HCT116 (cell line): ENCODE measurements around the gene KIF26B. TPM values are rescaled to one million over a fixed set of nuclear protein-coding genes. Genes with fewer than 3 reads are reported as not detected.

Source experiments
- ATAC-seq: fragments of 200-7000 bp; cut with Tn5 transposase; 2 replicates; pipeline ENCODE4 v1.9.1; 2020; ENCODE audit warnings: mild to moderate bottlenecking, moderate library complexity
- BruUV-seq: library from RNA; stranded (reverse); fragments of 400-500 nt; replicated peaks from 2 replicates; lab custom pipeline; 2021; lab: Mats Ljungman, UMichigan
- CTCF ChIA-PET: fragments of 300-600 bp; sonication (Branson Sonifier 250); formaldehyde crosslinking; loops from one replicate; lab custom pipeline; 2021; ENCODE audit warnings: antibody characterized with exemption; lab: Charles Lee
- POLR2A ChIA-PET: fragments of 300-600, 350-600 bp; sonication (Branson Sonifier 250); formaldehyde crosslinking; loops from one replicate; lab custom pipeline; 2021; ENCODE audit warnings: antibody characterized with exemption; lab: Charles Lee
- RAD21 ChIA-PET, 2 experiments: fragments of 300-600 bp; sonication (Branson Sonifier 250); formaldehyde crosslinking; loops; one replicate each; lab custom pipeline; 2023; ENCODE audit warnings: low total read pairs in 2 of 2; ENCODE audit not compliant: uncharacterized antibody in 2 of 2, unreplicated experiment in 2 of 2, low non-redundant PET in 1 of 2; lab: Charles Lee
- DNase-seq: peaks from one replicate; pipeline ENCODE4 v3.0.0-alpha.2; 2010; ENCODE audit warnings: low read depth, low spot score
- H2AFZ ChIP-seq: fragments of 200-600 bp; shearing (Covaris generic), sonication (generic); 2 replicates; pipeline ENCODE4 v1.6.1; 2017; ENCODE audit warnings: low read depth, mixed run types, mixed read lengths, antibody characterized with exemption, low read length; ENCODE audit not compliant: poor library complexity, severe bottlenecking
- H3K27ac ChIP-seq: 2 replicates; pipeline ENCODE4 v1.5.1; 2012; ENCODE audit warnings: low read depth, low read length
- H3K27me3 ChIP-seq: fragments of 200-600 bp; sonication (generic); 2 replicates; pipeline ENCODE4 v1.6.1; 2016; ENCODE audit warnings: mixed run types, low read length, mixed read lengths; ENCODE audit not compliant: insufficient read depth
- H3K36me3 ChIP-seq, 2 experiments: fragments of 200-500 bp in 1 of 2; fragments of 200-600 bp in 1 of 2; sonication (Bioruptor generic) in 1 of 2; sonication (generic) in 1 of 2; 2 replicates each; pipeline versions ENCODE4 v1.5.1 to v1.6.1; 2014 to 2016; ENCODE audit warnings: low read length in 2 of 2, inconsistent platforms in 1 of 2, mixed read lengths in 1 of 2, mixed run types in 1 of 2; ENCODE audit not compliant: insufficient read depth in 2 of 2, control insufficient read depth in 1 of 2
- H3K4me1 ChIP-seq, 2 experiments: fragments of 200-600 bp in 1 of 2; sonication (generic) in 1 of 2; 2 replicates each; pipeline versions ENCODE4 v1.5.1 to v1.6.1; 2012 to 2017; ENCODE audit warnings: low read length in 2 of 2, inconsistent platforms in 1 of 2, mild to moderate bottlenecking in 1 of 2, mixed read lengths in 1 of 2, mixed run types in 1 of 2, moderate library complexity in 1 of 2; ENCODE audit not compliant: insufficient read depth in 2 of 2, control insufficient read depth in 1 of 2
- H3K4me2 ChIP-seq: fragments of 200-600 bp; sonication (generic); 2 replicates; pipeline ENCODE4 v1.6.1; 2017; ENCODE audit warnings: mixed run types, low read length, mixed read lengths
- H3K4me3 ChIP-seq, 2 experiments: fragments of 200-600 bp in 1 of 2; sonication (generic) in 1 of 2; replicated peaks in 1 of 2; 2 replicates each; pipeline ENCODE4 v1.5.1; 2011 to 2016; ENCODE audit warnings: low read length in 2 of 2, control low read depth in 1 of 2, low read depth in 1 of 2, mild to moderate bottlenecking in 1 of 2, mixed read lengths in 1 of 2, mixed run types in 1 of 2
- H3K79me2 ChIP-seq: fragments of 200-600 bp; sonication (generic); 2 replicates; pipeline ENCODE4 v1.6.1; 2017; ENCODE audit warnings: mild to moderate bottlenecking, mixed run types, low read length, moderate library complexity, mixed read lengths; ENCODE audit not compliant: insufficient read depth
- H3K9ac ChIP-seq: fragments of 200-600 bp; sonication (generic); 2 replicates; pipeline ENCODE4 v1.6.1; 2016; ENCODE audit warnings: low read length, mixed read lengths
- H3K9me2 ChIP-seq: fragments of 200-600 bp; sonication (generic), shearing (Covaris generic); 2 replicates; pipeline ENCODE4 v1.6.1; 2017; ENCODE audit warnings: mixed run types, mild to moderate bottlenecking, moderate library complexity; ENCODE audit not compliant: insufficient read depth
- H3K9me3 ChIP-seq, 2 experiments: fragments of 200-500 bp in 1 of 2; fragments of 200-600 bp in 1 of 2; sonication (Bioruptor generic) in 1 of 2; sonication (generic) in 1 of 2; 2 replicates each; pipeline ENCODE4 v1.6.1; 2014 to 2017; ENCODE audit warnings: low read length in 2 of 2, mixed read lengths in 2 of 2, inconsistent platforms in 1 of 2, low read depth in 1 of 2, mild to moderate bottlenecking in 1 of 2, mixed run types in 1 of 2, moderate library complexity in 1 of 2; ENCODE audit not compliant: control insufficient read depth in 1 of 2, insufficient read depth in 1 of 2
- H4K20me1 ChIP-seq: fragments of 200-600 bp; sonication (generic), shearing (Covaris generic); 2 replicates; pipeline ENCODE4 v1.6.1; 2017; ENCODE audit warnings: mixed run types, mild to moderate bottlenecking, moderate library complexity; ENCODE audit not compliant: insufficient read depth
- CBX3 ChIP-seq: IDR thresholded peaks from 2 replicates; pipeline ENCODE4 v1.6.1; 2012; ENCODE audit warnings: low read depth
- CEBPB ChIP-seq: IDR thresholded peaks from 2 replicates; pipeline ENCODE4 v1.6.1; 2012; ENCODE audit warnings: low read depth
- EGR1 ChIP-seq: IDR thresholded peaks from 2 replicates; pipeline ENCODE4 v1.6.1; 2012; ENCODE audit warnings: low read depth
- EZH2 ChIP-seq: fragments of 200-600 bp; sonication (generic); IDR thresholded peaks from 2 replicates; pipeline ENCODE4 v1.6.1; 2017; ENCODE audit warnings: antibody characterized with exemption, mixed run types
- EZH2phosphoT487 ChIP-seq: fragments of 200-600 bp; IDR thresholded peaks from 2 replicates; pipeline ENCODE4 v1.6.1; 2018; ENCODE audit warnings: antibody characterized with exemption, borderline replicate concordance
- JUND ChIP-seq: IDR thresholded peaks from 2 replicates; pipeline ENCODE4 v1.6.1; 2012
- POLR2A ChIP-seq: IDR thresholded peaks from 2 replicates; pipeline ENCODE4 v1.7.0; 2011; ENCODE audit warnings: borderline replicate concordance; ENCODE audit not compliant: insufficient read depth, insufficient read length; ENCODE audit errors: extremely low read depth
- SP1 ChIP-seq: IDR thresholded peaks from 2 replicates; pipeline ENCODE4 v1.6.1; 2012; ENCODE audit warnings: low read depth
- SRF ChIP-seq: IDR thresholded peaks from 2 replicates; pipeline ENCODE4 v1.6.1; 2012; ENCODE audit warnings: low read depth
- YY1 ChIP-seq: IDR thresholded peaks from 2 replicates; pipeline ENCODE4 v1.6.1; 2011; ENCODE audit warnings: low read length, low read depth, moderate library complexity, mild to moderate bottlenecking; ENCODE audit not compliant: insufficient replicate concordance; ENCODE audit errors: extremely low read depth
- intact Hi-C: fragments of 100-400 bp; cut with micrococcal nuclease; formaldehyde crosslinking; loops from 2 replicates; pipeline ENCODE4 v1.10.0; 2022
- total RNA-seq: library from RNA; stranded (reverse); gene quantifications from one replicate; pipeline ENCODE4 v1.2.1, GENCODE V29; 2021; ENCODE audit not compliant: unreplicated experiment
- TF ChIP-seq, protein P1 (sequence below): IDR thresholded peaks from 2 replicates; pipeline ENCODE4 v1.6.1; 2012; ENCODE audit warnings: low read depth
- TF ChIP-seq, protein P2 (sequence below): IDR thresholded peaks from 2 replicates; pipeline ENCODE4 v1.6.1; 2012

KIF26B gene
- total RNA-seq, 1 experiment from 2014 or later, result 0.49 TPM

DNA sequence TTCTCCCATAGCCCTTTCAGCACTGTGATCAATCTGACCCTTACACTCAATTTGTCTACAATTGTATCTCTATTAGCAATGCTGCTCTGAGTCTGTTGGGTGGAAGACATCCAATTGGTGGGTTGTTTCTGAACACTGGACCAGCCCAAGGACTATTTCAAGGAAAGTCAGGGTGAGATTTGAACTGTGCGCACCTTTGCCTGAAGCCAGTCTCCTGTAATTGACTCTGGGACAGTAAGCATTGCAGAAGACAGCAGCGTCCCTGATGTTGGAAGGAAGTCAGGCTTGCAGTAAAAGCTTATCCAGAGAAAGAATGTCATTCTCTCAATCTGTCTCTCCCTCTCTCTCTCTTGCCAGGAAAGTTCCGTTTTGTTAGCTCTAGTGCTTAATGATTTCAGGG lies 233.9 kb downstream of the KIF26B start:
- Histone ChIP-seq H3K9me3 (no peaks in the 10 kb centered on the region), H3K36me3 (no peaks in the 10 kb centered on the region), H3K27me3 (peaks cover 25% of the 10 kb centered on the region), H2AFZ (no peak overlapping the region), H3K9ac (no peak overlapping the region), H3K9me2 (no peaks in the 10 kb centered on the region), H3K27ac (no peak overlapping the region), H3K79me2 (no peaks in the 10 kb centered on the region), H4K20me1 (no peaks in the 10 kb centered on the region), H3K4me3 (no peak overlapping the region), H3K4me1 (no peaks in the 10 kb centered on the region), H3K4me2 (no peak overlapping the region)
- ChIA-PET CTCF (no interaction called here), POLR2A (no interaction called here), RAD21 (no interaction called here)
- intact Hi-C loops, result no loop called here
- TF ChIP-seq, protein P1, sequence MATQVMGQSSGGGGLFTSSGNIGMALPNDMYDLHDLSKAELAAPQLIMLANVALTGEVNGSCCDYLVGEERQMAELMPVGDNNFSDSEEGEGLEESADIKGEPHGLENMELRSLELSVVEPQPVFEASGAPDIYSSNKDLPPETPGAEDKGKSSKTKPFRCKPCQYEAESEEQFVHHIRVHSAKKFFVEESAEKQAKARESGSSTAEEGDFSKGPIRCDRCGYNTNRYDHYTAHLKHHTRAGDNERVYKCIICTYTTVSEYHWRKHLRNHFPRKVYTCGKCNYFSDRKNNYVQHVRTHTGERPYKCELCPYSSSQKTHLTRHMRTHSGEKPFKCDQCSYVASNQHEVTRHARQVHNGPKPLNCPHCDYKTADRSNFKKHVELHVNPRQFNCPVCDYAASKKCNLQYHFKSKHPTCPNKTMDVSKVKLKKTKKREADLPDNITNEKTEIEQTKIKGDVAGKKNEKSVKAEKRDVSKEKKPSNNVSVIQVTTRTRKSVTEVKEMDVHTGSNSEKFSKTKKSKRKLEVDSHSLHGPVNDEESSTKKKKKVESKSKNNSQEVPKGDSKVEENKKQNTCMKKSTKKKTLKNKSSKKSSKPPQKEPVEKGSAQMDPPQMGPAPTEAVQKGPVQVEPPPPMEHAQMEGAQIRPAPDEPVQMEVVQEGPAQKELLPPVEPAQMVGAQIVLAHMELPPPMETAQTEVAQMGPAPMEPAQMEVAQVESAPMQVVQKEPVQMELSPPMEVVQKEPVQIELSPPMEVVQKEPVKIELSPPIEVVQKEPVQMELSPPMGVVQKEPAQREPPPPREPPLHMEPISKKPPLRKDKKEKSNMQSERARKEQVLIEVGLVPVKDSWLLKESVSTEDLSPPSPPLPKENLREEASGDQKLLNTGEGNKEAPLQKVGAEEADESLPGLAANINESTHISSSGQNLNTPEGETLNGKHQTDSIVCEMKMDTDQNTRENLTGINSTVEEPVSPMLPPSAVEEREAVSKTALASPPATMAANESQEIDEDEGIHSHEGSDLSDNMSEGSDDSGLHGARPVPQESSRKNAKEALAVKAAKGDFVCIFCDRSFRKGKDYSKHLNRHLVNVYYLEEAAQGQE, result no peak
- no peak for TF ChIP-seq EZH2
- TF ChIP-seq POLR2A, result no peak
- TF ChIP-seq SP1, result no peak
- no peak for TF ChIP-seq YY1
- TF ChIP-seq, protein P2, sequence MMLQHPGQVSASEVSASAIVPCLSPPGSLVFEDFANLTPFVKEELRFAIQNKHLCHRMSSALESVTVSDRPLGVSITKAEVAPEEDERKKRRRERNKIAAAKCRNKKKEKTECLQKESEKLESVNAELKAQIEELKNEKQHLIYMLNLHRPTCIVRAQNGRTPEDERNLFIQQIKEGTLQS, result no peak
- TF ChIP-seq EGR1, result no peak
- no peak for TF ChIP-seq EZH2phosphoT487
- no peak for TF ChIP-seq JUND
- TF ChIP-seq SRF, result no peak
- no peak for TF ChIP-seq CEBPB
- TF ChIP-seq CBX3, result no peak
- ATAC-seq (no peak), DNase-seq (no peak)
- no TSS peak for BruUV-seq
